ENCODE measurements around the gene VAV1.
A peak's percentile ranks its signal among the peaks of the same experiment; 100 is the strongest.

VAV1 gene

DNA sequence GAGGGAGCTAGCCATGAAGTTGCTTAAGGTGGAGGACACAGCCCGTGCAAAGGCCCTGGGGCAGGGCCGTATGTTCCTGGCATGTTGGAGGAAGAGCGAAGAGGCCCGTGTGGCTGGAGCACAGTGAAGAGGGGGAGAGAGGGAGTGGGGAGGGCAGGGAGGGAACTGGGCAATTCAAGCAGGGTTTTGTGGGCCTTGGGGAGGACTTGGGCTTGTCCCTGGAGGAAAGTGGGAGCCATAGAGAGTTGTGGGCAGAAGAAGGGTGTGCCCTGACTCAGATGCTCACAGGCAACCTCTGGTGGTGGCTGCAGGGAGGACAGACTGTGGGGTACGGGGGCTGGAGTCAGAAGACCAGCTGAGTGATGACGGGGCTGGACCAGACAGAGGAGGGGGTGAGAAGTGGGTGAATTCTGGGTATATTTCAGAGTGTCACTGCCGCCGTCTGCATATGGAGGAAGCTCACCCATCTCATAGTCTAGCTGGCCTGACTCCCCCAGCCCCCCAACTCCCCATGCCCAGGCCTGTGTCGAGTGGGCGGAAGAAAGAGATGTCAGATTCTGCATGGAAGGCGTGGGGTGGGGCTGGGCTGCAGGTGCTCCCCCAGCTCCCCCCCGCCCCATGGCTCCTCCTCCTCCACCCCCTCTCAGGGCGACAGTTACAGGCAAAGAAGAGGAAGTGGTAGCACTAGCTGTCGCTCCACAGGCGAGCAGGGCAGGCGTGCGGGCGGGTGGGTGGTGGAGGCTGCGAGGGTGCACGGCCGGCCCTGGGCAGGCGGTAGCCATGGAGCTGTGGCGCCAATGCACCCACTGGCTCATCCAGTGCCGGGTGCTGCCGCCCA lies at the start of gene VAV1:
TSS of gene VAV1 (plus strand) at position 681 of the 838 bp plus-strand sequence. CDS start at position 781, 100 bp downstream.
- peak; percentile 97 for DNase-seq (ENCODE audit: low spot score)

- no peak for DNase-seq (ENCODE audit: low spot score)
Observed at GRCh38 chr19:6723108-6723618, 49.3 kb upstream of the VAV1 start.

DNA sequence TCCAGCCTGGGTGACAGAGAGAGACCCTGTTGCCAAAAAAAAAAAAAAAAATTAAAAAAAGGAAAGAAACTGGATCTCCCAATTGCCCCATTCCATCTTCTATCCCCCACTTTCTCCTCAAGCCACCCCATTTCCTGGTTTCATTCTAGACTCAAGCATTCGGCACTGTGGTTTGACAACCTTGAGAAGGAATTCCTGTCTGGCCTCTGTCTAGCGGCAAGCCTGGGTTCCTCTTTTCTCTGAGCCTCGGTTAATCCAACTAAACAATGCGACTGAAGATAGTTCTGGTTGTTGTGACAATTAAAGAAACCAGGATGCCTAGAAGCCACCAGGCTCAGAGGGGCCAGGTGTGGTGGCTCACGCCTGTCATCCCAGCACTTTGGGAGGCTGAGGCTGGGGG lies 48.8 kb upstream of the VAV1 start:
- no peak for DNase-seq (ENCODE audit: low spot score)

DNA sequence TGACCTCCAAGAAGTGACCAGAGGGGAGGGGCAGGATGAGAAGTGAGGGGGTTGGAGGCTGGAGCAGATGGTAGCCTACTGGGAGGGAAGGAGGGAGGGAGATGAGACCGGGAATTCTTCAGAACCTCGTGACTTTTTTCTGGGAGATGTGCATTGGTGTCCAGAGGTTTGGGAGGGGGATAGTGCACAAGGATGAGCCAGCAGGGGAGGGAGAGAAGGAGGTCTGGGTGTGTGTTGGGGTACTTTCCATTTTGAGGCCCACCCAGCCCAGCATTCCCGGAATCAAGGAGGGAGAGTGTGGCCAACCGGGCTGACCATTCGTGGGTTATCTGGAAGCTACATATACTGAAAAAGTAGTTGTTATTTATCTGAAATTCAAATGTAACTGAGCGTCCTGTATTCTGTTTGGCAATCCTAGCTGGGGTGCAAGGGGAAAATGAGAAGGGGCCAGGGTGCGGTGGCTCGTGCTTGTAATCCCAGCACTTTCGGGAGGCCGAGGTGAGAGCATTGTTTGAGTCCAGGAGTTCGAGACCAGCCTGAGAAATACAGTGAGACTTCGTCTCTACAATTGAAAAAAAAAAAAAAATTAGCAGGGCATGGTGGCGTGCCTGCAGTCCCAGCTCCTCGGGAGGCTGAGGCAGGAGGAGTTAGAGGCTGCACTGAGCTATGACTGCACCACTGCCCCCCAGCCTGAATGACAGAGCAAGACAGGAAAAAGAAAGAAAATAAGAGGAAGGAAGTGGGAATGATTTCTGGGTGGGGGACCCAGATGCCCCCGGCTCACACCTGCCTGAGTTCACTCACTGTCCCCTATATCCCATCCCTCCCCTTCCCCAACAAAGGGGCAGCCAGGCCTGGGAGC lies 47.6 kb upstream of the VAV1 start:
- no peak for DNase-seq (ENCODE audit: low spot score)

DNA sequence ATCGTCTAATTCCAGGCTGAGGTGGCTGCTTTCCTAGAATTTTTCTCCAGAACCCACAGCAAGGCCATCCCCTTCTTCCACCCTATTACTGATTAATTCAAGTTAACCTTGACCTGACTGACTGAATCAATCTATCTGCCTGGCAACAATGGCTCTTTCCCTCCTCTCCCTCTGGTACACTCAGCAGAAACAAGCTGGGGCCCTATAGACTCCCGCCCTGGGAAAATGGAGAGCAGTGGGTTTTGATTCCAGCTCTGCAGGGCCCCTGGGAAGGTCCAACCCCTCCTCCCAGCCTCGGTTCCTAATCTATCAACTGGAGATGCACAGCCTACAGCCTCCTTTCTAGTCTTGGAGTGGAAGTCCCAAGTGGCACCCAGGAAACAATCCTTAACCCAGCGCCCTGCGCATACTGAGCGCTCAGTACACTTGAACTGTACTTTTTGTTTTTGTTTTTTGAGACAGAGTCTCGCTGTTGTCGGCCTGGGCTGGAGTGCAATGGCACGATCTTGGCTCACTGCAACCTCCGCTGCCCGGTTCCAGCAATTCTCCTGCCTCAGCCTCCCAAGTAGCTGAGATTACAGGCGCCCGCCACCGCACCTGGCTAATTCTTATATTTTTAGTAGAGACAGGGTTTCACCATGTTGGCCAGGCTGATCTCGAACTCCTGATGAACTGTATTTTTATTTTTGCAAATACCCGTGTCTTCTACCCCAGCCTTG lies 46.8 kb upstream of the VAV1 start:
- no peak for DNase-seq (ENCODE audit: low spot score)

- peak; percentile 27 for DNase-seq (ENCODE audit: low spot score)
Observed at GRCh38 chr19:6728346-6728745, 44.2 kb upstream of the VAV1 start.

DNA sequence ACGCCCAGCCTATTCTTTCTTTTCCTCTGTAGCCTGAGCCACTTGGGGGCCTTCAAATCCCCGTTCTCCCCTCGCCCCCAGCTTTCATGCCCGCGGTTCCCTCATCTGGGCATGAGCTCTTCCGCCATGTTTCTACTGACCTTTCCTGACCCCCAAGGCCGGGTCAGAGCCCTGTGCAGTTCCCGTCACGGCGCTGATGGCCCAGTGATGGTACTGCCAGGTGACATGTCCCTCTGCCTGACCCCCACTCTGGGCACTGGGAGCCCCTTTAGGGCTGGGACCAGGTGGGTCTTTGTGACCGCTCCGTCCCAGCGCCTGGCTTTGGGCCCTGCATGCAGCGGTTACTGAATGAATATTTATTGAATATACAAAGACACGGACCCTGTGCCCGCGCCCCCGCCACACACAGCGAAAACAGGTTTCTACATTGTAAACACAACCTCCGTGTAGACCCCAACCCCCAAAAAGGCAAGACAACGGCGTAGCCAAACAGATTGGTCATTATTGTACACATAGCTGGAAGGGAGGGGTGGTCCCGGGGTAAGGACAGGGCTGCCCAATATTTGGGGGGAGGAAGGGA lies 42.8 kb upstream of the VAV1 start:
- no peak for DNase-seq (ENCODE audit: low spot score)

DNA sequence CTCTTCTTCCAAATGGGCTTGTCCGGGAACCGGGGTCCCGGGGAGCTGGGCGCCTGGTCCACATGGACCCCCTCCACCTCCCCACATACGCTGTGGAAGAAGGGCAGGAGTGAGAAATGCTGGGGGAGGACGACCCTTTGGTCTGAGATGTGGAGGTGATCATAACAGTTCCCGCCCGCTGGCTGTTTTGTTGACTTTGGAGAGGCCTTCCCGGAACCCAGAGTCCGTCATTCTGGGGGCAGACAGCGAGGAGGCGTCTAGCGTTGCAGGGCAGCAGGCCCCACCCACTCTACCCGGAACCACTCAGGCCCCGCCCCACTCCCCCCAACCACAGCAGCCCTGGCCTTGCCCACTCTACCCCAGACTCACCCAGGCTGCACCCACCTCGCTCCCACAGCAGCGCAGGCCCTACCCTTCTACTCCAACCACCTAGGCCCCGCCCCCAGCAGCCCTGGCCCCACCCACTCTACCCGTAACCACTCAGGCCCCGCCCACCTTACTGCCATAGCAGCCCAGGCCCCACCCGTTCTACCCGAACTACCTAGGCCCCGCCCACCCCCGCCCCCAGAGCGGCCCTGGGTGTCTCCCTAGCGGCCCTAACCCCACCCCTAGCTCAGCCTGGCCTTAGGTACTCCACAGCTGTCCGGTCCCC lies 42.2 kb upstream of the VAV1 start:
- no peak for DNase-seq (ENCODE audit: low spot score)

DNA sequence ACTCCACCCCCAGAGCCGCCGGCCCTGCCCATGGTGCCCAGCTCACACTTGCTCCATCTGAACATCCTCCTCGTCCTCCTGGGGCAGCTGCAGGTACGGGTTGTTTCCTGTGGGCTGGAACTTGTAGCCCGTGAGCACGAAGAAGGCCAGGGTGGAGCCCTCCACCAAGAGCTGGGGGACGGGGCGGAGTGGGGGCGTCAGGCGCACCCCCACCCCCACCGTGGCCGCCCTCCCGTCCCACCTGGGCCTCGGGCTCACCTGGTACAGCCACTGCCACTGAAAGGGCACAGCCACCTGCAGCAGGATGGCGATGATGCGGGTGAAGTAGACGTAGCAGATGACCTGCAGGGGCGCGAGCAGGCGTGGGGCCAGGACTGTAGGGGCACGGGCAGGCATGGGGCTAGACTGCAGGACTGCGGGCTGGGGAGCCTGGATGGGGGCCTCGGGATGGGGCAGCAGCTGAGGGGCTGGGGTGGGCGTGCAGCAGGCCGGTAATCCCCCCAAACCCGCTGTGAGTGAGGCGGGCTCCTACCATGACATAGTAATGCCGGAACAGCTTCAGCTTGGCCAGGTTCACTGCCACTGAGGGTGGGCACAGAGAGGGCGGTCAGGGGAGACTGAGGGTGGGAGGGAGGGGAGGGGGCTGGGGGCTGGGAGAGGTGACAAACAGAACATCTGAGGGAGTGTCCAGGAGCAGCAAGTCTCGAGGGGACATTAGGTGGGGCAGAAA lies 41.4 kb upstream of the VAV1 start:
- DNase-seq (ENCODE audit: low spot score), result no peak

DNA sequence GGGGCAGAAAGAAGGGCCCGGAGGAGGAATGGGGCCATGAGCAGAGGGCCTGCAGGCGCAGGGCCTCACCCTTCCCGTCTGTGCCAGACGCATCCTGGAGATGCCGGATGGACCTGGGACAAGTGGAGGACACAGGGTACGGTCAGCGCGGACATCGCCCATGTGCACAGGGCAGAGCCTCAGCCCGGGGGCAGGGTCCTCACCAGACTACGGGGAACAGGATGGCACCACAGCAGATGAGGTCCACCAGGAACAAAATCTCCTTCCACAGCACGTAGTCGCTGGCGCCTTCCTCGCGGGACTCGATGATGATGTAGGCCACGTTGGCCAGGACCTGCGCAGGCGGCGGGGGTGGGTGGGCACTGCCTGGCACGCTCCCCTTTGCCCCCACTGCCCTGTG lies 40.7 kb upstream of the VAV1 start:
- DNase-seq (ENCODE audit: low spot score), result no peak

- no peak for DNase-seq (ENCODE audit: low spot score)
Observed at GRCh38 chr19:6732803-6733337, 39.6 kb upstream of the VAV1 start.

GRCh38 chr19:6733338-6734095 lies 39.0 kb upstream of the VAV1 start:
- no peak for DNase-seq (ENCODE audit: low spot score)

DNA sequence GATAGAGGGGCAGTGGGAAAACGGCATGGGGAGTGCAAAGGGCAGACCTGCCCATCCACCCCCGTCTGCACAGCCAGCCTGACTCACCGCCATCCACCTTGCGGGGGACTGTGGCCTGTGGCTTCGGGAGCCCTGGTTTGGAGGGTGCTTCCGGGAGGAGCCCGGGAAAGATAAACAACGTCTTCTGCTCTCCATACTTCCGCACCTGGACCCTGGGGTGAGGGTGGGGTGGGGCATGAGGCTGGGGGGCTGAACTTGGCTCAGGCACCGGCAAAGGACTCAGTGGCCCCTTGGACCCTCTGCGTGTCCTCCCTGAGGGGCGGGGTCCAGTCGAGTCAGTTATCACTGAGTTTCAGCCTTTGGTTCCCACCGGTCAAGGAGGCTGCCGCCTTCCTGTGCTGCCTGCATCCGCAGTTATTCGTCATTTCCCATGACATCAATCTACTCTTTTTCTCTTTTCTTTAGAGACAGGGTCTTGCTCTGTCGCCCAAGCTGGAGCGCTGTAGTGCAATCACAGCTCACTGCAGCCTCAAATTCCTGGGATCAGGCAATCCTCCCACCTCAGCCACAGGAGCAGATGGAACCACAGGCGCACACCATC lies 38.3 kb upstream of the VAV1 start:
- no peak for DNase-seq (ENCODE audit: low spot score)

DNA sequence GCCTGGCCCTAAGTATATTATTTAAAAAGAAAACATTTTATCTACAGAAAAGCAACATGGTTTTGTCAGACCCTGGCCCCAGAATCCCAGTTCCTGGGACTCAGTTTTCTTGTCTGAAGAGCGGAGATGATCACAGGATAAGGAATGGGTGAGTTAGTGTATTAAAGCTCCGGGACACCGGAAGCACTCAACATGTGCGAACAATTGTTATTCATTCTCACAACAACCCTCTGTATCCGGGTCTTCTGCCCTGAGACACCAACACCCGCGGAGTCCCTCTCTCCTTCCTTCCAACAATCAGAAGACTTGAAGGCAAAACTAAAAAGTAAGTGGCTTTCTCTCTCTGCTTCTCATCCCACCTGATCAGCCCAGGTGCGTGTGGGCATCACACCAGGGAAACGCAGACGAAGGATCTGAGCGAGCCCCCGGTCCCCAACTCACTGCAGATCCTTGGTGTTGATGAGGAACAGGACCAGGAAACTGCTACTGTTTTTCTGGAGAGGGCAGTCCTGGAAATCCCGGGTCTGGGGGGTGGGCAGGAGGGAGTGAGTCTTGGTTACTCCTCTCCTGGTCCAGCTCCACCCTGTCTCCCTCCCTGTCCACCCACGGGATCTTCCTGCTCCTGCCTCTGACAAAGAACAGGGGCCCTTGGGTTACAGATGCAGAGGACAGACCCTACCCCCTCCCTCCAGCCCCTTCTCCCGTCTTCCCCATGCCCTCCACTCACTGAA lies 37.2 kb upstream of the VAV1 start:
- DNase-seq (ENCODE audit: low spot score), result no peak

DNA sequence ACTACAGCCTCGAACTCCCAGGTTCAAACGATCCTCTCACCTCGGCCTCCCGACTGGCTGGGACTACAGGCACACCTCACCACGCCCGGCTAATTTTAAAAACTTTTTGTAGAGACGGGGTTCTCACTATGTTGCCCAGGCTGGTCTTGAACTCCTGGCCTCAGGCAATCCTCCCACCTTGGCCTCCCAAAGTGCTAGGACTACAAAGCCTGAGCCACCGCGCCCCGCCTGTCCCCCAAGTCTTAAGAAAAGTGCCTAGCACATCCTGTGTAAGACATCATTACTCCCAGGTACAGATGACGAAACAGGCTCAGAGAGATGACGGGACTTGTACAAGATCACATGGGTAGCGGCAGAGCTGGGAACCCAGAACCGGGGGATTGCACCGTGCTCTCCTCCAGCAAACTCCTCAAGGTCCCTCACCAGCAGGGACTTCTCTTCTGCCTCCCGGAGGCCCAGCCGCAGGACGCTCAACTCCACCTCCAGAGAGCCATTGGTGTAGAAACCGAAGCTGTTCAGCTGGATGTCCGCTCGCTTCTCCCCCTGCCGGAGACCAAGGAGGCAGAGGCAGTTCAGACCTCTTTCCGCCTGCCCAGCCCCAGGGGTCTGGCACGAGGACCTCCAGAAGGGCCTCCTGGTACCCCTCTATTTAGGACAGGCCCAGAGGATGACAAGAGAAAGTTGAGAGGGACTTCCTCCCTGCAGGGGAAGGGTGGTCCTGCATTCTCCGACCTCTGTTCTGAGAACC lies 36.2 kb upstream of the VAV1 start:
- peak; percentile 71 for DNase-seq (ENCODE audit: low spot score)

- DNase-seq (ENCODE audit: low spot score), result no peak
Observed at GRCh38 chr19:6736917-6737283, 35.6 kb upstream of the VAV1 start.

- DNase-seq (ENCODE audit: low spot score), result peak; percentile 100
Observed at GRCh38 chr19:6737284-6737872, 35.1 kb upstream of the VAV1 start, which contains the start of gene GPR108. GPR108 (minus strand) TSS chr19:6737580; CDS start chr19:6737576, 4 bp downstream.

All from germinal center (tissue), 1 donor.